HCT116 (cell line): Measurements from ENCODE around the gene FASTKD2. TPM values are rescaled to one million over a fixed set of nuclear protein-coding genes. Genes with fewer than 3 reads are reported as not detected.

Experiments
- ATAC-seq: fragments of 200-7000 bp; cut with Tn5 transposase; 2 replicates; pipeline ENCODE4 v1.9.1; 2020; ENCODE audit warnings: mild to moderate bottlenecking, moderate library complexity
- BruUV-seq: library from RNA; stranded (reverse); fragments of 400-500 nt; replicated peaks from 2 replicates; lab custom pipeline; 2021; lab: Mats Ljungman, UMichigan
- CTCF ChIA-PET: fragments of 300-600 bp; sonication (Branson Sonifier 250); formaldehyde crosslinking; loops from one replicate; lab custom pipeline; 2021; ENCODE audit warnings: antibody characterized with exemption; lab: Charles Lee
- POLR2A ChIA-PET: fragments of 300-600, 350-600 bp; sonication (Branson Sonifier 250); formaldehyde crosslinking; loops from one replicate; lab custom pipeline; 2021; ENCODE audit warnings: antibody characterized with exemption; lab: Charles Lee
- RAD21 ChIA-PET, 2 experiments: fragments of 300-600 bp; sonication (Branson Sonifier 250); formaldehyde crosslinking; loops; one replicate each; lab custom pipeline; 2023; ENCODE audit warnings: low total read pairs in 2 of 2; ENCODE audit not compliant: uncharacterized antibody in 2 of 2, unreplicated experiment in 2 of 2, low non-redundant PET in 1 of 2; lab: Charles Lee
- DNase-seq: peaks from one replicate; pipeline ENCODE4 v3.0.0-alpha.2; 2010; ENCODE audit warnings: low read depth, low spot score
- H2AFZ ChIP-seq: fragments of 200-600 bp; shearing (Covaris generic), sonication (generic); 2 replicates; pipeline ENCODE4 v1.6.1; 2017; ENCODE audit warnings: low read depth, mixed run types, mixed read lengths, antibody characterized with exemption, low read length; ENCODE audit not compliant: poor library complexity, severe bottlenecking
- H3K27ac ChIP-seq: 2 replicates; pipeline ENCODE4 v1.5.1; 2012; ENCODE audit warnings: low read depth, low read length
- H3K27me3 ChIP-seq: fragments of 200-600 bp; sonication (generic); 2 replicates; pipeline ENCODE4 v1.6.1; 2016; ENCODE audit warnings: mixed run types, low read length, mixed read lengths; ENCODE audit not compliant: insufficient read depth
- H3K36me3 ChIP-seq, 2 experiments: fragments of 200-500 bp in 1 of 2; fragments of 200-600 bp in 1 of 2; sonication (Bioruptor generic) in 1 of 2; sonication (generic) in 1 of 2; 2 replicates each; pipeline versions ENCODE4 v1.5.1 to v1.6.1; 2014 to 2016; ENCODE audit warnings: low read length in 2 of 2, inconsistent platforms in 1 of 2, mixed read lengths in 1 of 2, mixed run types in 1 of 2; ENCODE audit not compliant: insufficient read depth in 2 of 2, control insufficient read depth in 1 of 2
- H3K4me1 ChIP-seq, 2 experiments: fragments of 200-600 bp in 1 of 2; sonication (generic) in 1 of 2; 2 replicates each; pipeline versions ENCODE4 v1.5.1 to v1.6.1; 2012 to 2017; ENCODE audit warnings: low read length in 2 of 2, inconsistent platforms in 1 of 2, mild to moderate bottlenecking in 1 of 2, mixed read lengths in 1 of 2, mixed run types in 1 of 2, moderate library complexity in 1 of 2; ENCODE audit not compliant: insufficient read depth in 2 of 2, control insufficient read depth in 1 of 2
- H3K4me2 ChIP-seq: fragments of 200-600 bp; sonication (generic); 2 replicates; pipeline ENCODE4 v1.6.1; 2017; ENCODE audit warnings: mixed run types, low read length, mixed read lengths
- H3K4me3 ChIP-seq, 2 experiments: fragments of 200-600 bp in 1 of 2; sonication (generic) in 1 of 2; replicated peaks in 1 of 2; 2 replicates each; pipeline ENCODE4 v1.5.1; 2011 to 2016; ENCODE audit warnings: low read length in 2 of 2, control low read depth in 1 of 2, low read depth in 1 of 2, mild to moderate bottlenecking in 1 of 2, mixed read lengths in 1 of 2, mixed run types in 1 of 2
- H3K79me2 ChIP-seq: fragments of 200-600 bp; sonication (generic); 2 replicates; pipeline ENCODE4 v1.6.1; 2017; ENCODE audit warnings: mild to moderate bottlenecking, mixed run types, low read length, moderate library complexity, mixed read lengths; ENCODE audit not compliant: insufficient read depth
- H3K9ac ChIP-seq: fragments of 200-600 bp; sonication (generic); 2 replicates; pipeline ENCODE4 v1.6.1; 2016; ENCODE audit warnings: low read length, mixed read lengths
- H3K9me2 ChIP-seq: fragments of 200-600 bp; sonication (generic), shearing (Covaris generic); 2 replicates; pipeline ENCODE4 v1.6.1; 2017; ENCODE audit warnings: mixed run types, mild to moderate bottlenecking, moderate library complexity; ENCODE audit not compliant: insufficient read depth
- H3K9me3 ChIP-seq, 2 experiments: fragments of 200-500 bp in 1 of 2; fragments of 200-600 bp in 1 of 2; sonication (Bioruptor generic) in 1 of 2; sonication (generic) in 1 of 2; 2 replicates each; pipeline ENCODE4 v1.6.1; 2014 to 2017; ENCODE audit warnings: low read length in 2 of 2, mixed read lengths in 2 of 2, inconsistent platforms in 1 of 2, low read depth in 1 of 2, mild to moderate bottlenecking in 1 of 2, mixed run types in 1 of 2, moderate library complexity in 1 of 2; ENCODE audit not compliant: control insufficient read depth in 1 of 2, insufficient read depth in 1 of 2
- H4K20me1 ChIP-seq: fragments of 200-600 bp; sonication (generic), shearing (Covaris generic); 2 replicates; pipeline ENCODE4 v1.6.1; 2017; ENCODE audit warnings: mixed run types, mild to moderate bottlenecking, moderate library complexity; ENCODE audit not compliant: insufficient read depth
- CBX3 ChIP-seq: IDR thresholded peaks from 2 replicates; pipeline ENCODE4 v1.6.1; 2012; ENCODE audit warnings: low read depth
- CEBPB ChIP-seq: IDR thresholded peaks from 2 replicates; pipeline ENCODE4 v1.6.1; 2012; ENCODE audit warnings: low read depth
- CTCF ChIP-seq, 3 experiments: fragments of 200-600 bp in 1 of 3; sonication (generic) in 1 of 3; IDR thresholded peaks in 2 of 3; conservative IDR thresholded peaks in 1 of 3; 2 replicates each; pipeline ENCODE4 v1.5.1; 2012 to 2017; ENCODE audit warnings: low read depth in 2 of 3, low read length in 2 of 3, antibody characterized with exemption in 1 of 3, borderline replicate concordance in 1 of 3, control low read depth in 1 of 3, mild to moderate bottlenecking in 1 of 3, mixed read lengths in 1 of 3, mixed run types in 1 of 3, moderate library complexity in 1 of 3; ENCODE audit not compliant: insufficient read depth in 1 of 3
- EZH2phosphoT487 ChIP-seq: fragments of 200-600 bp; IDR thresholded peaks from 2 replicates; pipeline ENCODE4 v1.6.1; 2018; ENCODE audit warnings: antibody characterized with exemption, borderline replicate concordance
- FOSL1 ChIP-seq: IDR thresholded peaks from 2 replicates; pipeline ENCODE4 v1.6.1; 2012; ENCODE audit warnings: low read depth
- MAX ChIP-seq: IDR thresholded peaks from 2 replicates; pipeline ENCODE4 v1.6.1; 2012
- POLR2A ChIP-seq: IDR thresholded peaks from 2 replicates; pipeline ENCODE4 v1.7.0; 2011; ENCODE audit warnings: borderline replicate concordance; ENCODE audit not compliant: insufficient read depth, insufficient read length; ENCODE audit errors: extremely low read depth
- POLR2AphosphoS5 ChIP-seq: IDR thresholded peaks from 2 replicates; pipeline ENCODE4 v1.6.1; 2011; ENCODE audit warnings: mild to moderate bottlenecking, low read depth, low read length, moderate library complexity
- RAD21 ChIP-seq: IDR thresholded peaks from 2 replicates; pipeline ENCODE4 v1.6.1; 2012; ENCODE audit warnings: low read depth, mild to moderate bottlenecking
- SIN3A ChIP-seq: IDR thresholded peaks from 2 replicates; pipeline ENCODE4 v1.6.1; 2012; ENCODE audit warnings: low read depth
- TCF7L2 ChIP-seq: IDR thresholded peaks from 2 replicates; pipeline ENCODE4 v1.7.0; 2011; ENCODE audit warnings: borderline replicate concordance, inconsistent platforms; ENCODE audit not compliant: insufficient read depth, insufficient read length; ENCODE audit errors: extremely low read depth
- ZBTB33 ChIP-seq: IDR thresholded peaks from 2 replicates; pipeline ENCODE4 v1.6.1; 2011; ENCODE audit warnings: mild to moderate bottlenecking, low read length, moderate library complexity; ENCODE audit not compliant: insufficient replicate concordance; ENCODE audit errors: extremely low read depth
- ZFX ChIP-seq: fragments of 450-650 bp; IDR thresholded peaks from 2 replicates; pipeline ENCODE4 v1.6.1; 2017
- ZNF274 ChIP-seq: fragments of 200-500 bp; sonication (Bioruptor generic); IDR thresholded peaks from 2 replicates; pipeline ENCODE4 v1.6.1; 2014; ENCODE audit warnings: mild to moderate bottlenecking, low read depth, low read length, inconsistent platforms
- intact Hi-C: fragments of 100-400 bp; cut with micrococcal nuclease; formaldehyde crosslinking; loops from 2 replicates; pipeline ENCODE4 v1.10.0; 2022
- total RNA-seq: library from RNA; stranded (reverse); gene quantifications from one replicate; pipeline ENCODE4 v1.2.1, GENCODE V29; 2021; ENCODE audit not compliant: unreplicated experiment

FASTKD2 gene
- total RNA-seq, 1 experiment from 2014 or later, result 24.4 TPM

GRCh38 chr2:206736935-206737334 is 28.5 kb upstream of the FASTKD2 start:
- no peak overlapping the region for H2AFZ ChIP-seq
- RAD21 ChIA-PET, result no interaction called here
- BruUV-seq, result no TSS peak

GRCh38 chr2:206739271-206739670 is 26.1 kb upstream of the FASTKD2 start:
- ChIA-PET POLR2A (no interaction called here), RAD21 (no interaction called here), CTCF (no interaction called here)
- Histone ChIP-seq H3K4me1 (no peaks in the 10 kb centered on the region), H3K27me3 (no peaks in the 10 kb centered on the region), H4K20me1 (no peaks in the 10 kb centered on the region), H3K36me3 (no peaks in the 10 kb centered on the region), H3K9me3 (no peaks in the 10 kb centered on the region), H3K27ac (no peak overlapping the region), H3K4me2 (no peak overlapping the region), H3K9me2 (no peaks in the 10 kb centered on the region), H3K9ac (no peak overlapping the region), H3K79me2 (no peaks in the 10 kb centered on the region), H2AFZ (no peak overlapping the region), H3K4me3 (no peak overlapping the region)
- ATAC-seq (no peak), DNase-seq (no peak)
- BruUV-seq, result no TSS peak
- intact Hi-C loops, result no loop called here
- TF ChIP-seq EZH2phosphoT487, result no peak
- TF ChIP-seq POLR2A, result no peak
- TF ChIP-seq MAX, result no peak
- no peak for TF ChIP-seq CTCF (IDR thresholded peaks at IDR 0.05 in 2 of 3, conservative IDR thresholded peaks at IDR 0.05 in 1 of 3; ENCODE audit: borderline replicate concordance in 1 of 3, insufficient read depth in 1 of 3, low read depth in 2 of 3, low read length in 2 of 3)
- TF ChIP-seq ZBTB33, result no peak
- TF ChIP-seq TCF7L2, result no peak
- no peak for TF ChIP-seq POLR2AphosphoS5
- TF ChIP-seq ZNF274, result no peak
- no peak for TF ChIP-seq SIN3A
- TF ChIP-seq RAD21, result no peak
- TF ChIP-seq CEBPB, result no peak

More at GRCh38 chr2:206736935-206737334, 28.5 kb upstream of the FASTKD2 start:
- Histone ChIP-seq H3K9ac (no peak overlapping the region), H3K27ac (no peak overlapping the region)
- DNase-seq, result no peak
- POLR2A ChIA-PET, result no interaction called here
- TF ChIP-seq CBX3, result no peak
- TF ChIP-seq POLR2AphosphoS5, result no peak
- TF ChIP-seq RAD21, result no peak
- TF ChIP-seq ZFX, result no peak
- no peak for TF ChIP-seq FOSL1
- TF ChIP-seq, all 23 proteins: peak for 0
- Histone ChIP-seq H3K4me2 (no peak overlapping the region), H3K79me2 (no peaks in the 10 kb centered on the region), H3K4me3 (no peak overlapping the region), H3K9me3 (no peaks in the 10 kb centered on the region), H3K27me3 (no peaks in the 10 kb centered on the region), H3K4me1 (no peaks in the 10 kb centered on the region), H3K36me3 (no peaks in the 10 kb centered on the region), H4K20me1 (no peaks in the 10 kb centered on the region), H3K9me2 (no peaks in the 10 kb centered on the region)
- intact Hi-C loops, result no loop called here
- CTCF ChIA-PET, result no interaction called here
- ATAC-seq, result no peak
